K562 (cell line): Measurements from ENCODE around the gene TM4SF20. TPM values are rescaled to one million over a fixed set of nuclear protein-coding genes. Genes with fewer than 3 reads are reported as not detected.

Experiments
- CEBPB ChIP-seq: fragments of 450-650 bp; IDR thresholded peaks from 2 replicates; pipeline ENCODE4 v1.6.1; 2016; ENCODE audit warnings: missing genetic modification characterization, missing compliant biosample characterization
- CREM ChIP-seq: IDR thresholded peaks from 2 replicates; pipeline ENCODE4 v1.6.1; 2014; ENCODE audit warnings: antibody characterized with exemption, low read depth
- FOS ChIP-seq: IDR thresholded peaks from 3 replicates; pipeline ENCODE4 v1.6.1; 2011; ENCODE audit not compliant: insufficient read length; ENCODE audit errors: extremely low read depth
- HDGF ChIP-seq: fragments of 450-650 bp; IDR thresholded peaks from 2 replicates; pipeline ENCODE4 v1.6.1; 2016
- NONO ChIP-seq, 2 experiments: fragments of 200-400 bp in 1 of 2; fragments of 450-650 bp in 1 of 2; formaldehyde crosslinking in 1 of 2; IDR thresholded peaks; 2 replicates each; pipeline ENCODE4 v1.6.1; 2017; ENCODE audit warnings: low read depth in 2 of 2, mild to moderate bottlenecking in 2 of 2, moderate library complexity in 2 of 2, low read length in 1 of 2
- OTX1 ChIP-seq: fragments of 450-650 bp; formaldehyde crosslinking; IDR thresholded peaks from 2 replicates; pipeline ENCODE4 v1.4.0; 2022; ENCODE audit warnings: mild to moderate bottlenecking
- PHF8 ChIP-seq: fragments of 200-600 bp; sonication (generic); IDR thresholded peaks from 2 replicates; pipeline ENCODE4 v1.6.1; 2012; ENCODE audit warnings: mixed run types, mild to moderate bottlenecking, inconsistent platforms, low read length, moderate library complexity, borderline replicate concordance
- POLR2AphosphoS5 ChIP-seq: IDR thresholded peaks from 2 replicates; pipeline ENCODE4 v1.6.1; 2011; ENCODE audit warnings: mild to moderate bottlenecking, low read depth, low read length, moderate library complexity; ENCODE audit not compliant: control insufficient read depth, insufficient read depth
- TBL1XR1 ChIP-seq, 2 experiments: IDR thresholded peaks; 2 replicates each; pipeline ENCODE4 v1.6.1; 2012; ENCODE audit warnings: improper control_type of control experiment in 2 of 2, low read length in 2 of 2, mild to moderate bottlenecking in 1 of 2
- TBP ChIP-seq: optimal IDR thresholded peaks from 2 replicates; pipeline ENCODE3; 2011; ENCODE audit warnings: low read depth, low read length, improper control_type of control experiment
- U2AF1 ChIP-seq: fragments of 200-400 bp; formaldehyde crosslinking; optimal IDR thresholded peaks from 2 replicates; pipeline ENCODE3; 2017; ENCODE audit warnings: mild to moderate bottlenecking, low read depth, low read length, moderate library complexity
- ZNF12 ChIP-seq: sonication (generic); formaldehyde crosslinking; IDR thresholded peaks from 2 replicates; pipeline ENCODE4 v1.4.0; 2020; ENCODE audit warnings: mild to moderate bottlenecking, missing genetic modification reagents
- ZNF436 ChIP-seq: fragments of 250-450, 450-650 bp; sonication (Bioruptor Pico); formaldehyde crosslinking; IDR thresholded peaks from 2 replicates; pipeline ENCODE4 v1.7.0; 2020; ENCODE audit warnings: mild to moderate bottlenecking
- polyA plus RNA-seq, 8 experiments: library from polyadenylated mRNA; depleted of rRNA in 4 of 8; stranded (reverse) in 5 of 8; unstranded in 3 of 8; fragments of >200 nt; fragmentation: Nextera tagmentation in 2 of 8; fragmentation: Illumina TruSeq in 1 of 8; extraction: Ambion mirVana in 2 of 8; extraction: Trizol in 1 of 8; gene quantifications; 2 replicates each; pipeline versions ENCODE4 v1.2.1 to v1.2.3, GENCODE V29; 2011 to 2014; ENCODE audit warnings: inconsistent platforms in 1 of 8, missing spikeins in 1 of 8
- total RNA-seq, 7 experiments: library from RNA; depleted of rRNA in 6 of 7; stranded (reverse); fragments of >200 nt in 6 of 7; fragmentation: Illumina TruSeq in 2 of 7; extraction: Trizol in 2 of 7; gene quantifications; 2 replicates each; pipeline versions ENCODE4 v1.2.1 to v1.2.3, GENCODE V29; 2011 to 2021; ENCODE audit warnings: low replicate concordance in 1 of 7
- TF ChIP-seq, protein P1 (sequence below): fragments of 250-450 bp; sonication (Bioruptor Pico); IDR thresholded peaks from 2 replicates; pipeline ENCODE4 v1.5.0; 2021; ENCODE audit warnings: mild to moderate bottlenecking, borderline replicate concordance
- TF ChIP-seq, protein P2 (sequence below): fragments of 250-450 bp; sonication (Bioruptor Pico); IDR thresholded peaks from 2 replicates; pipeline ENCODE4 v1.5.0; 2021; ENCODE audit warnings: mild to moderate bottlenecking, moderate library complexity
- TF ChIP-seq, protein P3 (sequence below): fragments of 250-450 bp; sonication (Bioruptor Pico); IDR thresholded peaks from 2 replicates; pipeline ENCODE4 v1.8.0; 2022; ENCODE audit warnings: inconsistent platforms, mild to moderate bottlenecking, moderate library complexity, borderline replicate concordance
- TF ChIP-seq, protein P4 (sequence below): fragments of 450-650 bp; formaldehyde crosslinking; IDR thresholded peaks from 2 replicates; pipeline ENCODE4 v1.4.0; 2022; ENCODE audit warnings: missing genetic modification characterization
- TF ChIP-seq, protein P5 (sequence below): fragments of 450-650 bp; IDR thresholded peaks from 2 replicates; pipeline ENCODE4 v1.6.1; 2016; ENCODE audit warnings: missing biosample characterization, missing genetic modification characterization

The TM4SF20 gene
- total and polyA plus RNA-seq, 9 of the 15 experiments (the other 6 are each of a cell fraction or from before 2014, with no cell fraction given): not detected

DNA sequence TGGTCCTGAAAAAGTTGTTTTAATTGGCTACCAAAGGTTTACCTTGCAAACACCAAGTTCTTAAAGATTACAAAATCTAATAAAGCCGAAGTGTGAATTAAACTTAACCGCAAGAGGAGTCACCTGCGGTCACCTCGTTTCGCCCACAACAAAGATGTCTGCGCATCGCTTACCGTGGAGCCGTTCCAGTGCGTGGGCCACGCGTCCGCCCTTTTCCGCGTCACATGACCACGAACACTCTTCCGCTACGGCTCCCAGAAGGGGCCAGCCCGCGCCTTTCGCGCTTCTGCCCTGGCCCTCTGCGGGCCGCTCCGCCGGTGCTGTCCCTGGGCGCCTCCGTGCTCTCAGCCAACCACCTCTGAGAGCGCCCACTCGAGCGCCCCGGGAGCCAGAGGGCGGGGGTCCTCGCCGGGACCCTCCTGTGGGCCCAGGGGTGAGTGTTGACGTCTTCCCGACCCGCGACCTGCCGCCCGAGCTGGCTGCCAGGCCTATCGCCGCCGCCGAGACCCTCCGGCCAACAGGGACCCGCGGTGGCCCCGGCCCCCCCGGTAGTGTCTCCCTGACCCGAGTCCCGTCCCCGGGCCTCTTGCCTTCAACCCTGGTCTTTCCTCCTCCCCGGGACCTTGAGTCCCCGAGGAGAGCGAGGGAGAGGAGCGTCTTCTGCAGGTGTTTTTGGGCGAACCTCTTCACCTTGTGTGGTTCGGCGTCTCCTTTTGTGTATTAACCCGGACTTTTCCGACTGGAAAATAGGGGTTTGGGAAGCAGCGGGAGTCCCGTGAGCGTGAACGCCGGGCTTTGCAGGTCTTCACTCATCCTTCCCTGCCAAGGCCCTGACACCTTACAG is 53.9 kb downstream of the TM4SF20 start, which contains the start of gene MFF (continued):
- no peak for TF ChIP-seq U2AF1
- no peak for TF ChIP-seq FOS
- TF ChIP-seq, protein P1, sequence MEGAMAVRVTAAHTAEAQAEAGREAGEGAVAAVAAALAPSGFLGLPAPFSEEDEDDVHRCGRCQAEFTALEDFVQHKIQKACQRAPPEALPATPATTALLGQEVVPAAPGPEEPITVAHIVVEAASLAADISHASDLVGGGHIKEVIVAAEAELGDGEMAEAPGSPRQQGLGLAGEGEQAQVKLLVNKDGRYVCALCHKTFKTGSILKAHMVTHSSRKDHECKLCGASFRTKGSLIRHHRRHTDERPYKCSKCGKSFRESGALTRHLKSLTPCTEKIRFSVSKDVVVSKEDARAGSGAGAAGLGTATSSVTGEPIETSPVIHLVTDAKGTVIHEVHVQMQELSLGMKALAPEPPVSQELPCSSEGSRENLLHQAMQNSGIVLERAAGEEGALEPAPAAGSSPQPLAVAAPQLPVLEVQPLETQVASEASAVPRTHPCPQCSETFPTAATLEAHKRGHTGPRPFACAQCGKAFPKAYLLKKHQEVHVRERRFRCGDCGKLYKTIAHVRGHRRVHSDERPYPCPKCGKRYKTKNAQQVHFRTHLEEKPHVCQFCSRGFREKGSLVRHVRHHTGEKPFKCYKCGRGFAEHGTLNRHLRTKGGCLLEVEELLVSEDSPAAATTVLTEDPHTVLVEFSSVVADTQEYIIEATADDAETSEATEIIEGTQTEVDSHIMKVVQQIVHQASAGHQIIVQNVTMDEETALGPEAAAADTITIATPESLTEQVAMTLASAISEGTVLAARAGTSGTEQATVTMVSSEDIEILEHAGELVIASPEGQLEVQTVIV: no peak
- TF ChIP-seq TBL1XR1 (IDR thresholded peaks at IDR 0.05; ENCODE audit: low read length in 2 of 2): no peak
- TF ChIP-seq POLR2AphosphoS5: peak; percentile 25; the same call in 1 of the 2 replicates
- TF ChIP-seq CREM: peak; percentile 93
- TF ChIP-seq, protein P2, sequence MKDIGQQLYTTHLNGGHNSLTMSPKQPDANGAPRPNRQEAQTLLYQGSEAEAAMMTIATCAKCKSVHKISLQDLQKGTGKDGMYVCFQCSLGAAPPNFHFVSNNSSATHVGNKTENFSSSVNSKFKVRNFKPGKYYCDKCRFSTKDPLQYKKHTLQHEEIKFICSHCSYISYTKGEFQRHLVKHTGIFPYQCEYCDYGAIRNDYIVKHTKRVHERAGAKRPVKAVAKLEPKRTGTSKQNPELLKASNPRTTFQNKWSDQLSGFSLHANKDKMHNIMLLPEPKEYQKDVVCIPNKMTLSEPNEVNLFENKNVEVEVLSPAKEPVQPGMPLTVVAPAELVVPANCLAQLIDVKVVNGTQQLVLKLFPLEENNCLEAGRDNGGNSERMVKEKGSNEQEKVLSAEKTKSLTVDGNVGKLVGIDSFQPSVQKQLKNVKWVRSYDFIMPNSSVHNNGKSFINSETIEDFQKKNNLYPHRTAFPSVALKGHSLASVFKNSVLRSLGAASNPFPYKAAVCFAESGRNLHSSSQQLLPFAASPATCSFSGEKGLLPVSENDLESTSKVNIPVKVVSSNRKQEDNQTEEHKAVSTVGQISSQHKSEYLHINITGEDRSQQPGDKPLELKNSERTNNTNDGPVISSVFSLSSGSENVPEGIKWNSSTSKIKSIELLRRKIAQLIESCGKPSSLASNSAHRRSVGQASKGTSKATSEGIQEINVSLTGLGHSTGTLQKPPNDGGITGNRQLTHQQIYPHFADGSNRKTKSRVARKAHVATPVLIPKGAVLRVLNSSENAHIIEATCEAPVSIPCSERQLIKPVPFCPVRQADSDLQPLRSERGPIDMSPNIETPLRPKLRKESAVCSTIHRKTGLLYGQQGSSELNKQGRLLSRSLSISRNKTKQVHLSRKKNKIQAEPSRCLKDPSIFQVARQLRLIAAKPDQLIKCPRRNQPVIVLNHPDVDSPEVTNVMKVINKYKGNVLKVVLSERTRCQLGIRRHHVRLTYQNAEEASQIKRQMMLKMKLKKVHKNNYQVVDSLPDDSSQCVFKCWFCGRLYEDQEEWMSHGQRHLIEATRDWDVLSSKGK (CRISPR knock-in tag): no peak
- TF ChIP-seq OTX1 (CRISPR knock-in tag): no peak
- TF ChIP-seq HDGF: no peak
- TF ChIP-seq ZNF436 (CRISPR knock-in tag): no peak
- peak; percentile 79; the same call in 1 of the 2 replicates for TF ChIP-seq PHF8
- TF ChIP-seq, protein P3, sequence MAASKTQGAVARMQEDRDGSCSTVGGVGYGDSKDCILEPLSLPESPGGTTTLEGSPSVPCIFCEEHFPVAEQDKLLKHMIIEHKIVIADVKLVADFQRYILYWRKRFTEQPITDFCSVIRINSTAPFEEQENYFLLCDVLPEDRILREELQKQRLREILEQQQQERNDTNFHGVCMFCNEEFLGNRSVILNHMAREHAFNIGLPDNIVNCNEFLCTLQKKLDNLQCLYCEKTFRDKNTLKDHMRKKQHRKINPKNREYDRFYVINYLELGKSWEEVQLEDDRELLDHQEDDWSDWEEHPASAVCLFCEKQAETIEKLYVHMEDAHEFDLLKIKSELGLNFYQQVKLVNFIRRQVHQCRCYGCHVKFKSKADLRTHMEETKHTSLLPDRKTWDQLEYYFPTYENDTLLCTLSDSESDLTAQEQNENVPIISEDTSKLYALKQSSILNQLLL (CRISPR knock-in tag): no peak
- TF ChIP-seq ZNF12 (CRISPR knock-in tag): no peak
- TF ChIP-seq, protein P4, sequence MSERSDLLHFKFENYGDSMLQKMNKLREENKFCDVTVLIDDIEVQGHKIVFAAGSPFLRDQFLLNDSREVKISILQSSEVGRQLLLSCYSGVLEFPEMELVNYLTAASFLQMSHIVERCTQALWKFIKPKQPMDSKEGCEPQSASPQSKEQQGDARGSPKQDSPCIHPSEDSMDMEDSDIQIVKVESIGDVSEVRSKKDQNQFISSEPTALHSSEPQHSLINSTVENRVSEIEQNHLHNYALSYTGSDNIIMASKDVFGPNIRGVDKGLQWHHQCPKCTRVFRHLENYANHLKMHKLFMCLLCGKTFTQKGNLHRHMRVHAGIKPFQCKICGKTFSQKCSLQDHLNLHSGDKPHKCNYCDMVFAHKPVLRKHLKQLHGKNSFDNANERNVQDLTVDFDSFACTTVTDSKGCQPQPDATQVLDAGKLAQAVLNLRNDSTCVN: no peak
- TF ChIP-seq CEBPB: no peak
- peak; percentile 67 for TF ChIP-seq TBP
- TF ChIP-seq NONO (IDR thresholded peaks at IDR 0.05; ENCODE audit: low read depth in 2 of 2, low read length in 1 of 2): peak; percentile 58 to 85; a peak in 2 of 4 replicates
- TF ChIP-seq, protein P5, sequence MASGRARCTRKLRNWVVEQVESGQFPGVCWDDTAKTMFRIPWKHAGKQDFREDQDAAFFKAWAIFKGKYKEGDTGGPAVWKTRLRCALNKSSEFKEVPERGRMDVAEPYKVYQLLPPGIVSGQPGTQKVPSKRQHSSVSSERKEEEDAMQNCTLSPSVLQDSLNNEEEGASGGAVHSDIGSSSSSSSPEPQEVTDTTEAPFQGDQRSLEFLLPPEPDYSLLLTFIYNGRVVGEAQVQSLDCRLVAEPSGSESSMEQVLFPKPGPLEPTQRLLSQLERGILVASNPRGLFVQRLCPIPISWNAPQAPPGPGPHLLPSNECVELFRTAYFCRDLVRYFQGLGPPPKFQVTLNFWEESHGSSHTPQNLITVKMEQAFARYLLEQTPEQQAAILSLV (tag): no peak
